A549 (cell line): ENCODE measurements around the gene ZNF764. TPM values are rescaled to one million over a fixed set of nuclear protein-coding genes. Genes with fewer than 3 reads are reported as not detected.

Experiments used
- ATAC-seq, 2 experiments: fragments of 200-7000 bp in 1 of 2; fragments of >200 bp in 1 of 2; cut with Nextera tagmentation in 1 of 2; cut with Tn5 transposase in 1 of 2; 3 replicates each; pipeline versions ENCODE4 v1.8.0 to v1.9.1; 2018 to 2020; ENCODE audit warnings: mild to moderate bottlenecking in 1 of 2, moderate library complexity in 1 of 2
- CTCF ChIA-PET: fragments of 300-600 bp; sonication (Branson Sonifier 250); formaldehyde crosslinking; extraction: SDS; loops from one replicate; lab custom pipeline; 2021; ENCODE audit warnings: antibody characterized with exemption, inconsistent platforms; lab: Yijun Ruan, JAX
- POLR2A ChIA-PET: fragments of 350-600 bp; formaldehyde crosslinking; extraction: SDS; loops from one replicate; lab custom pipeline; 2021; ENCODE audit warnings: antibody characterized with exemption, inconsistent platforms; lab: Yijun Ruan, JAX
- DNase-seq, 2 experiments: peaks; one replicate each; pipeline versions ENCODE4 v3.0.0 to v3.0.0-alpha.2; 2011 to 2016; ENCODE audit warnings: low read depth in 1 of 2, low spot score in 1 of 2
- FAIRE-seq: peaks from 2 replicates; lab custom pipeline; 2011; peaks lifted over from hg19 to GRCh38; lab: Jason Lieb, UNC
- H3K27ac ChIP-seq, 2 experiments: fragments of >200 bp; sonication (Bioruptor Twin); formaldehyde crosslinking; 3 replicates each; pipeline ENCODE4 v1.5.1; 2016 to 2017
- H3K4me1 ChIP-seq: fragments of >200 bp; sonication (Bioruptor Twin); formaldehyde crosslinking; 3 replicates; pipeline ENCODE4 v1.6.1; 2016
- H3K4me2 ChIP-seq: fragments of >200 bp; sonication (Bioruptor Twin); formaldehyde crosslinking; 3 replicates; pipeline ENCODE4 v1.6.1; 2016
- H3K4me3 ChIP-seq: fragments of >200 bp; sonication (Bioruptor Twin); formaldehyde crosslinking; 3 replicates; pipeline ENCODE4 v1.5.1; 2016
- H3K9me3 ChIP-seq: fragments of >200 bp; sonication (Bioruptor Twin); formaldehyde crosslinking; 3 replicates; pipeline ENCODE4 v1.6.1; 2016
- ATOH8 ChIP-seq: fragments of 250-450 bp; sonication (Bioruptor Pico); IDR thresholded peaks from 2 replicates; pipeline ENCODE4 v1.5.0; 2020; ENCODE audit warnings: low read depth, mild to moderate bottlenecking, moderate library complexity
- BHLHE40 ChIP-seq: IDR thresholded peaks from 2 replicates; pipeline ENCODE4 v1.6.1; 2012; ENCODE audit warnings: low read depth, low read length, inconsistent platforms
- CBX2 ChIP-seq: fragments of 200-600 bp; sonication (generic); IDR thresholded peaks from 2 replicates; pipeline ENCODE4 v1.6.1; 2016; ENCODE audit warnings: low read depth, mild to moderate bottlenecking, borderline replicate concordance
- CEBPB ChIP-seq, 2 experiments: fragments of >200 bp in 1 of 2; sonication (Bioruptor Twin) in 1 of 2; formaldehyde crosslinking in 1 of 2; IDR thresholded peaks; 2 replicates each; pipeline ENCODE4 v1.6.1; 2012 to 2016
- CTCF ChIP-seq: fragments of >200 bp; sonication (Bioruptor Twin); formaldehyde crosslinking; IDR thresholded peaks from 3 replicates; pipeline ENCODE4 v1.5.1; 2016
- E2F6 ChIP-seq: IDR thresholded peaks from 2 replicates; pipeline ENCODE4 v1.6.1; 2012; ENCODE audit warnings: low read depth, borderline replicate concordance
- EHF ChIP-seq: fragments of 250-450 bp; sonication (Bioruptor Pico); IDR thresholded peaks from 2 replicates; pipeline ENCODE4 v1.5.0; 2020; ENCODE audit warnings: mild to moderate bottlenecking
- EHMT2 ChIP-seq: fragments of 200-600 bp; sonication (generic); IDR thresholded peaks from 2 replicates; pipeline ENCODE4 v1.6.1; 2016; ENCODE audit warnings: antibody characterized with exemption, low read depth, mild to moderate bottlenecking, moderate library complexity
- EP300 ChIP-seq, 2 experiments: fragments of >200 bp; sonication (Bioruptor Twin); formaldehyde crosslinking; IDR thresholded peaks; 2 replicates in 1 of 2; 3 replicates in 1 of 2; pipeline ENCODE4 v1.6.1; 2016 to 2017
- ESRRA ChIP-seq: fragments of 150-350 bp; IDR thresholded peaks from 2 replicates; pipeline ENCODE4 v1.6.1; 2014; ENCODE audit warnings: mild to moderate bottlenecking, low read length, borderline replicate concordance
- FOSB ChIP-seq: fragments of 250-450 bp; sonication (Bioruptor Pico); IDR thresholded peaks from 2 replicates; pipeline ENCODE4 v1.5.0; 2020; ENCODE audit warnings: mild to moderate bottlenecking, moderate library complexity
- FOSL2 ChIP-seq, 2 experiments: fragments of 450-650 bp in 1 of 2; fragments of >200 bp in 1 of 2; sonication (Bioruptor Twin) in 1 of 2; formaldehyde crosslinking; IDR thresholded peaks; 2 replicates each; pipeline versions ENCODE4 v1.5.0 to v1.6.1; 2016 to 2020; ENCODE audit warnings: mild to moderate bottlenecking in 1 of 2, moderate library complexity in 1 of 2
- GATA3 ChIP-seq: IDR thresholded peaks from 2 replicates; pipeline ENCODE4 v1.6.1; 2012; ENCODE audit warnings: borderline replicate concordance
- HES2 ChIP-seq: fragments of >200 bp; sonication (Bioruptor Twin); formaldehyde crosslinking; IDR thresholded peaks from 2 replicates; pipeline ENCODE4 v1.6.1; 2016
- HEYL ChIP-seq: fragments of 250-450 bp; sonication (Bioruptor Pico); IDR thresholded peaks from 2 replicates; pipeline ENCODE4 v1.8.0; 2021; ENCODE audit warnings: mild to moderate bottlenecking, moderate library complexity
- HMGXB4 ChIP-seq: fragments of 250-450 bp; sonication (Bioruptor Pico); IDR thresholded peaks from 2 replicates; pipeline ENCODE4 v1.5.0; 2021; ENCODE audit warnings: mild to moderate bottlenecking, moderate library complexity, borderline replicate concordance
- JUNB ChIP-seq: fragments of >200 bp; sonication (Bioruptor Twin); formaldehyde crosslinking; IDR thresholded peaks from 2 replicates; pipeline ENCODE4 v1.6.1; 2016
- KDM1A ChIP-seq: fragments of 200-600 bp; sonication (generic); IDR thresholded peaks from 2 replicates; pipeline ENCODE4 v1.6.1; 2016; ENCODE audit warnings: low read depth, mild to moderate bottlenecking
- MYC ChIP-seq: IDR thresholded peaks from 2 replicates; pipeline ENCODE4 v1.6.1; 2012; ENCODE audit warnings: mild to moderate bottlenecking, inconsistent platforms, low read length, improper control_type of control experiment, borderline replicate concordance
- NR3C1 ChIP-seq: fragments of >200 bp; sonication (Bioruptor Twin); formaldehyde crosslinking; IDR thresholded peaks from 3 replicates; pipeline ENCODE4 v1.6.1; 2017
- POLR2A ChIP-seq: IDR thresholded peaks from 2 replicates; pipeline ENCODE4 v1.6.1; 2012; ENCODE audit warnings: mild to moderate bottlenecking, low read length
- RARB ChIP-seq: fragments of 250-450 bp; sonication (Bioruptor Pico); IDR thresholded peaks from 2 replicates; pipeline ENCODE4 v1.8.0; 2021; ENCODE audit warnings: mild to moderate bottlenecking, moderate library complexity
- REST ChIP-seq: fragments of 200-600 bp; sonication (generic); IDR thresholded peaks from 2 replicates; pipeline ENCODE4 v1.6.1; 2016; ENCODE audit warnings: antibody characterized with exemption, mild to moderate bottlenecking, moderate library complexity
- RFX5 ChIP-seq: fragments of 450-650 bp; IDR thresholded peaks from 2 replicates; pipeline ENCODE4 v1.7.1; 2014; ENCODE audit warnings: antibody characterized with exemption, mild to moderate bottlenecking, moderate library complexity
- SMC3 ChIP-seq: fragments of >200 bp; sonication (Bioruptor Twin); formaldehyde crosslinking; IDR thresholded peaks from 3 replicates; pipeline ENCODE4 v1.6.1; 2018; ENCODE audit warnings: inconsistent platforms
- TP53 ChIP-seq: fragments of 250-450 bp; sonication (Bioruptor Pico); IDR thresholded peaks from 2 replicates; pipeline ENCODE4 v1.5.0; 2021; ENCODE audit warnings: mild to moderate bottlenecking, moderate library complexity
- ZFP36 ChIP-seq: fragments of 450-650 bp; IDR thresholded peaks from 2 replicates; pipeline ENCODE4 v1.6.1; 2014; ENCODE audit warnings: borderline replicate concordance; ENCODE audit not compliant: partially characterized antibody
- ZSCAN20 ChIP-seq: fragments of 250-450 bp; sonication (Bioruptor Pico); IDR thresholded peaks from 2 replicates; pipeline ENCODE4 v1.8.0; 2022; ENCODE audit warnings: mild to moderate bottlenecking, moderate library complexity
- WGBS: methylation state at CpG from one replicate; pipeline ENCODE4 v1.1.6; 2017; ENCODE audit errors: missing lambda C conversion rate; 5-methylcytosine and 5-hydroxymethylcytosine counted together
- polyA plus RNA-seq, 4 experiments: library from polyadenylated mRNA; depleted of rRNA in 3 of 4; stranded (reverse); fragments of >200 nt; fragmentation: RNase III in 1 of 4; extraction: RNeasy Plus Mini Kit Qiagen cat#74134 plus additional on column Dnase treatment in 1 of 4; gene quantifications; 2 replicates in 3 of 4; 3 replicates in 1 of 4; pipeline ENCODE4 v1.2.3, GENCODE V29; 2011 to 2017

Gene ZNF764
- polyA plus RNA-seq, 2 of the 4 experiments (the other 2 are of a cell fraction), result 2.9 to 4.0 TPM

GRCh38 chr16:30557707-30557956, 542 bp downstream of the ZNF764 start:
- H3K4me3 ChIP-seq, result peak overlapping the region; percentile 82
- peak overlapping the region; percentile 89 for H3K4me2 ChIP-seq
- ChIA-PET POLR2A (interaction anchor here (0.6 to 2.8 kb wide), 8 partner anchors 9 to 98 kb away, joined by 3 to 44 read pairs (median 10); partner anchors contain the start of genes ZNF688 and ZNF747), CTCF (interaction anchor here (0.6 to 2.8 kb wide), 16 partner anchors 8 to 127 kb away, joined by 3 to 10 read pairs (median 6); partner anchors contain the start of genes DCTPP1 and ZNF688)
- peaks cover 4% of the 10 kb centered on the region; the same call in 1 of the 3 replicates for H3K4me1 ChIP-seq
- FAIRE-seq (no peak), DNase-seq (no peak), ATAC-seq (peak; percentile 14 to 15; a peak in 4 of 6 replicates)
- no peaks in the 10 kb centered on the region for H3K9me3 ChIP-seq
- TF ChIP-seq SMC3, result no peak
- TF ChIP-seq JUNB, result no peak
- no peak for TF ChIP-seq RFX5
- TF ChIP-seq GATA3, result no peak
- no peak for TF ChIP-seq CEBPB (IDR thresholded peaks at IDR 0.05)
- no peak for TF ChIP-seq ATOH8 (CRISPR knock-in tag)
- no peak for TF ChIP-seq BHLHE40
- no peak for TF ChIP-seq CTCF
- no peak for TF ChIP-seq HEYL (CRISPR knock-in tag)
- TF ChIP-seq MYC, result no peak; the same call in 1 of the 2 replicates
- TF ChIP-seq HMGXB4 (CRISPR knock-in tag), result no peak
- no peak for TF ChIP-seq FOSL2 (IDR thresholded peaks at IDR 0.05)
- no peak for TF ChIP-seq FOSL2 (CRISPR knock-in tag; IDR thresholded peaks at IDR 0.05)
- no peak for TF ChIP-seq POLR2A
- TF ChIP-seq CBX2, result no peak
- TF ChIP-seq EHMT2, result no peak
- TF ChIP-seq ESRRA, result no peak
- no peak for TF ChIP-seq RARB
- no peak for TF ChIP-seq E2F6
- peak overlapping the region; percentile 93 to 98 for H3K27ac ChIP-seq
- 0% methylated on average over 1 of the region's 17 CpGs for whole genome bisulfite sequencing

- FAIRE-seq, result no peak
- ATAC-seq, result no peak
- TF ChIP-seq HES2, result no peak
- TF ChIP-seq FOSB (CRISPR knock-in tag), result no peak
- no peak for TF ChIP-seq NR3C1
- TF ChIP-seq TP53 (CRISPR knock-in tag), result no peak
- no peak for TF ChIP-seq EHF (CRISPR knock-in tag)
- no peak for TF ChIP-seq POLR2A
- no peak for TF ChIP-seq ZFP36
- TF ChIP-seq HEYL (CRISPR knock-in tag), result no peak
- TF ChIP-seq KDM1A, result no peak
- TF ChIP-seq BHLHE40, result no peak
- no peak for TF ChIP-seq FOSL2 (IDR thresholded peaks at IDR 0.05)
- no peak for TF ChIP-seq FOSL2 (CRISPR knock-in tag; IDR thresholded peaks at IDR 0.05)
- TF ChIP-seq E2F6, result no peak
- no peak for TF ChIP-seq REST
- TF ChIP-seq EP300 (IDR thresholded peaks at IDR 0.05), result no peak
- TF ChIP-seq ATOH8 (CRISPR knock-in tag), result no peak
- no peak for TF ChIP-seq ZSCAN20 (CRISPR knock-in tag)
These were observed 2.1 kb downstream of the ZNF764 start for GRCh38 chr16:30556125-30556473.

More at GRCh38 chr16:30556125-30556473, 2.1 kb downstream of the ZNF764 start:
- H3K9me3 ChIP-seq, result no peaks in the 10 kb centered on the region
- no peak overlapping the region for H3K27ac ChIP-seq
- DNase-seq, result no peak
- 85% methylated on average over 9 of the region's 10 CpGs for WGBS
- peaks cover 4% of the 10 kb centered on the region; the same call in 1 of the 3 replicates for H3K4me1 ChIP-seq
- ChIA-PET CTCF (interaction anchor here (0.6 to 1.8 kb wide), 3 partner anchors 15 to 126 kb away, joined by 3 to 8 read pairs (median 3); partner anchors contain the start of gene DCTPP1), POLR2A (no interaction called here)
- no peak overlapping the region for H3K4me3 ChIP-seq
- H3K4me2 ChIP-seq, result no peak overlapping the region
